Calu3 (cell line): ENCODE data around the gene SHISA9. TPM values are rescaled to one million over a fixed set of nuclear protein-coding genes. Genes with fewer than 3 reads are reported as not detected.

ENCODE experiments used
- BruUV-seq: library from RNA; stranded (reverse); fragments of 400-500 nt; replicated peaks from 2 replicates; lab custom pipeline; 2021; lab: Mats Ljungman, UMichigan
- CTCF ChIA-PET: fragments of 300-600 bp; sonication (Branson Sonifier 250); formaldehyde crosslinking; loops from one replicate; lab custom pipeline; 2022; ENCODE audit warnings: antibody characterized with exemption; lab: Charles Lee
- DNase-seq: peaks from one replicate; pipeline ENCODE4 v3.0.0; 2022
- H3K27ac Mint-ChIP-seq: one replicate; pipeline ENCODE4 v1.8.0; 2022; ENCODE audit warnings: mixed read lengths; ENCODE audit not compliant: unreplicated experiment
- H3K27me3 Mint-ChIP-seq: one replicate; pipeline ENCODE4 v1.8.0; 2022; ENCODE audit warnings: mixed read lengths; ENCODE audit not compliant: unreplicated experiment
- H3K36me3 Mint-ChIP-seq: one replicate; pipeline ENCODE4 v1.8.0; 2022; ENCODE audit warnings: mild to moderate bottlenecking, moderate library complexity, mixed read lengths; ENCODE audit not compliant: insufficient read depth, unreplicated experiment
- H3K4me1 Mint-ChIP-seq: one replicate; pipeline ENCODE4 v1.8.0; 2022; ENCODE audit warnings: mild to moderate bottlenecking, low read depth, mixed read lengths; ENCODE audit not compliant: unreplicated experiment
- H3K4me3 Mint-ChIP-seq: one replicate; pipeline ENCODE4 v1.8.0; 2022; ENCODE audit warnings: mild to moderate bottlenecking, low read depth, moderate library complexity, mixed read lengths; ENCODE audit not compliant: unreplicated experiment
- H3K9me3 Mint-ChIP-seq: one replicate; pipeline ENCODE4 v1.8.0; 2022; ENCODE audit warnings: low read depth, mixed read lengths; ENCODE audit not compliant: unreplicated experiment
- intact Hi-C: fragments of 100-400 bp; cut with micrococcal nuclease; formaldehyde crosslinking; loops from one replicate; pipeline ENCODE4 v1.10.0; 2022; ENCODE audit not compliant: unreplicated experiment
- total RNA-seq: library from RNA; stranded (reverse); gene quantifications from 2 replicates; pipeline ENCODE4 v1.2.3, GENCODE V29; 2022
- TF ChIP-seq, protein P1 (sequence below): fragments of 200-600 bp; IDR thresholded peaks from one replicate; pipeline ENCODE4 v1.8.0; 2022; ENCODE audit warnings: antibody characterized with exemption; ENCODE audit not compliant: unreplicated experiment

The SHISA9 gene
- total RNA-seq, 1 experiment from 2014 or later, result not detected

DNA sequence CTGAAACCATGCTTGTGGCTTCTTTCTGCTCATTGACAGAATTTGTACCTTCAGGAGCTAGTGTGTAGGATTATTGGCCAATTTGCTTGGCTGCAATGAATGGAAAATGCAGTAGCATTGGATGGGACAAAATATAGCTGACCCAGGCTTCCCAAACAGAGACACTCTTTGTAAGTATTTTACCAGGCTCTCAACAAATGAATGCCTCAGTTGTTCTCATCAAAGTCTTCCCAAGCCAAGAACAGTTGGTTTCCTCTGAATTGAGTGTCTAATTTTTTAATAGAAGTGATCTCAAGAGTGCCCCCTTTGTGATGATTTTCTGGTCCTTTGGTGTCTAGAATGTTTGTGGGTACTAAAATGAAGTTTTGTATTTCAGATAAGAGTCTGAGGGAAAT, 140.9 kb downstream of the SHISA9 start:
- DNase-seq, result no peak
- H3K36me3 Mint-ChIP-seq, result no peaks in the 10 kb centered on the region
- H3K4me3 Mint-ChIP-seq, result no peak overlapping the region
- H3K27me3 Mint-ChIP-seq, result no peaks in the 10 kb centered on the region
- CTCF ChIA-PET, result no interaction called here
- intact Hi-C loops, result no loop called here
- TF ChIP-seq, protein P1, sequence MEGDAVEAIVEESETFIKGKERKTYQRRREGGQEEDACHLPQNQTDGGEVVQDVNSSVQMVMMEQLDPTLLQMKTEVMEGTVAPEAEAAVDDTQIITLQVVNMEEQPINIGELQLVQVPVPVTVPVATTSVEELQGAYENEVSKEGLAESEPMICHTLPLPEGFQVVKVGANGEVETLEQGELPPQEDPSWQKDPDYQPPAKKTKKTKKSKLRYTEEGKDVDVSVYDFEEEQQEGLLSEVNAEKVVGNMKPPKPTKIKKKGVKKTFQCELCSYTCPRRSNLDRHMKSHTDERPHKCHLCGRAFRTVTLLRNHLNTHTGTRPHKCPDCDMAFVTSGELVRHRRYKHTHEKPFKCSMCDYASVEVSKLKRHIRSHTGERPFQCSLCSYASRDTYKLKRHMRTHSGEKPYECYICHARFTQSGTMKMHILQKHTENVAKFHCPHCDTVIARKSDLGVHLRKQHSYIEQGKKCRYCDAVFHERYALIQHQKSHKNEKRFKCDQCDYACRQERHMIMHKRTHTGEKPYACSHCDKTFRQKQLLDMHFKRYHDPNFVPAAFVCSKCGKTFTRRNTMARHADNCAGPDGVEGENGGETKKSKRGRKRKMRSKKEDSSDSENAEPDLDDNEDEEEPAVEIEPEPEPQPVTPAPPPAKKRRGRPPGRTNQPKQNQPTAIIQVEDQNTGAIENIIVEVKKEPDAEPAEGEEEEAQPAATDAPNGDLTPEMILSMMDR, result no peak
- no TSS peak for BruUV-seq
- H3K4me1 Mint-ChIP-seq, result no peaks in the 10 kb centered on the region
- peaks cover 16% of the 10 kb centered on the region for H3K9me3 Mint-ChIP-seq
- H3K27ac Mint-ChIP-seq, result no peak overlapping the region

DNA sequence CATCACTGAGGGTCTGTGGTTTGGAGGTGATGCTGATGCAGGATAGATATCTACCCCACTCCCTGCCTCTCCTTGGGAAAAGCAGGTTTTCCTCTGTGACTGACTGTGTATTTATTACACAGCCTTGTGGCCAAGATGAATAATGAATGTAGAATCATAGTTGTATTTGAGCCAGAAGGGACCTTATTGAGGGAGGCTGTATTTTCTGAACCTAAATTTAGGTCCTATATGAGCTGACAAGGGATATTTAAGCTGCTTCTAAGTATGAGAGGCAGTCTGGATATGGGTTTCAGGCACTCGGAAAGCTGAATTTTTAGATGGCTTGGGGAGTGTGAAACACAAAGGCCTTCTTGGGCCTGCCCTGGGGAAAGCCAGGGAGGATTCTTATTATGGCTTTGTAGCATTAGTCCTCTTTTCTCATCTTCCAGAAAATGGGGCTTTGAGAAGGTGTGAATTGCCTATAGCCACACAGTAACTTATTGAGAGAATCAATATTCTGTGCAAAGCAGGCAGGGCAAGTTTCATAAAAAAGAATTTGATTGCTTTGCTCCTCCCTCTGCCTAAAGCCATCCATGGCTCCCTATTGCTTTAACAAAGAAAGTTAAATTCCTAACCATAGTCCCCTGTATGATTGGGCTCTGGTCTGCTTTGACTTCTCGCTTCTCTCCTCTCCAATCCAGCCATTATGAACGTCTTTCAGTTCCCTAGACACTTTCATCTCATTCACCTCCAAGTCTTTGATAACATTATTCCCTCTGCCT, 144.8 kb downstream of the SHISA9 start:
- H3K4me3 Mint-ChIP-seq, result no peak overlapping the region
- no peaks in the 10 kb centered on the region for H3K27me3 Mint-ChIP-seq
- peaks cover 11% of the 10 kb centered on the region for H3K9me3 Mint-ChIP-seq
- TF ChIP-seq, protein P1, result no peak
- no peaks in the 10 kb centered on the region for H3K4me1 Mint-ChIP-seq
- no peaks in the 10 kb centered on the region for H3K36me3 Mint-ChIP-seq
- CTCF ChIA-PET, result no interaction called here
- BruUV-seq, result no TSS peak
- H3K27ac Mint-ChIP-seq, result no peak overlapping the region
- DNase-seq, result no peak
- intact Hi-C loops, result no loop called here

DNA sequence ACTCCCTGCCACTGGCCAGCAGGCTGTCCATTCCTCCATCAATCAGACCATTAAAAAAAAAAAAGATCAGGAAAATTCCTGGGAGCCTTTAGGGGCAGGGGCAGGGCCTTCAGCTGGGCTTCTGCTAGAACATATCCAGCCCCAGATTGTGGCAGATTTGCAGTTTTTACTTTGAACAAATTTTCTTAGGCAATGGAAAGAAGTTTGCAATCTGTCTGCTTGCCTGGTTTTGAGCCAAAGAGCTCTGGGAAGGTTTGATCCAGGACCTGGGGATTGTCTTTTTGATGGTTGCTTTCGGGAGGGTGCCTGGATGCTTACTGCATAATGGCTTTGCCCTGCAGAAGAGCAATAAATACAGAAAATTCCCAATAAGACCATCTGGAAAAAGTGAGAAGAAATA, 145.9 kb downstream of the SHISA9 start:
- CTCF ChIA-PET, result interaction anchor here (0.6 kb wide), 1 partner anchor 14 kb away, joined by 4 read pairs; no protein-coding TSS in a partner anchor
- Mint-ChIP-seq H3K27ac (no peak overlapping the region), H3K27me3 (no peaks in the 10 kb centered on the region), H3K4me1 (no peaks in the 10 kb centered on the region), H3K36me3 (no peaks in the 10 kb centered on the region), H3K9me3 (peaks cover 11% of the 10 kb centered on the region), H3K4me3 (no peak overlapping the region)
- no peak for DNase-seq
- BruUV-seq, result no TSS peak
- TF ChIP-seq, protein P1, result no peak
- intact Hi-C loops, result no loop called here

DNA sequence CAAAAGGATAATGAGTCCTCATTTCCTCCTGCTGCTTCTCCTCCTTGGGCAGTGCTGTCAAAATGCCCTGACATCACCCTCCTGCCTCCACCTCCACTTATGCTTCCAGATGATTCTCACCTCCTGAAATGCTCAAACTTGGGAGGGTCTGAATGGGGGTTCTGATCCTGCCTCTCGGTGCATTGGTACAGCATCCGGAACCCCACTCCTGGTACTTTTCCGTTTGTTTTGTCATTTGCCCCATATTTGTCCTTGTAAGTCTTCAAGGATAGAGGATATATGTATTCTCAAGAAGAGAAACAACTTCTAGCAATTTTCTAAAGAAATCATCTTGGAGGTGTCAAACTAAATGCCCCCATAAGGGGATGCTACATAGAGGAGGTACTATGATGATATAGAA, 148.3 kb downstream of the SHISA9 start:
- intact Hi-C loops, result no loop called here
- Mint-ChIP-seq H3K36me3 (no peaks in the 10 kb centered on the region), H3K27me3 (no peaks in the 10 kb centered on the region), H3K4me1 (no peaks in the 10 kb centered on the region), H3K4me3 (no peak overlapping the region), H3K9me3 (peaks cover 18% of the 10 kb centered on the region), H3K27ac (no peak overlapping the region)
- CTCF ChIA-PET, result no interaction called here
- TF ChIP-seq, protein P1, result no peak
- BruUV-seq, result no TSS peak
- DNase-seq, result no peak
